GM21619 (cell line): ENCODE results near the gene RSPO3.

Experiments
- ATAC-seq: cut with Tn5 transposase; IDR thresholded peaks from one replicate; pipeline ENCODE4 v1.9.1; 2021; ENCODE audit not compliant: unreplicated experiment

Gene RSPO3

DNA sequence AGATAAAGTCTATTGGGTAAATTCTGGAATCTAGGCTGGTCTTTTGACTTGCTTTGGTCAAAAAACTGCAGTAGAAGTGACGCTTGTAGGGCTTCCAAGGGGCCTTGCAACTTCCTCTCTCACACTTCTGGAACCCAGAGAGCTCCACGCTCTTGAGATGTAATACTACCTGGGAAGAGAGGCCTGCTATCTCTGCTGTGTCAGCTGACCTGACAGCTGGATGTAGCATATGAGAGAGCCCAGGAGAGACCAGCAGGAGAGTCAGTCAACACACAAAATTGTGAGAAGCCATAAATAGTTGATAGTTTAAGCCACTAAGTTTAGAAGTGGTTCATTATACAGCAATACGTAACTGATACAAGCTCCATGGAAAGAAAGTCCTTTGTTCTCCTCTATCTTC is 7.8 kb upstream of the RSPO3 start:
- ATAC-seq: no peak

DNA sequence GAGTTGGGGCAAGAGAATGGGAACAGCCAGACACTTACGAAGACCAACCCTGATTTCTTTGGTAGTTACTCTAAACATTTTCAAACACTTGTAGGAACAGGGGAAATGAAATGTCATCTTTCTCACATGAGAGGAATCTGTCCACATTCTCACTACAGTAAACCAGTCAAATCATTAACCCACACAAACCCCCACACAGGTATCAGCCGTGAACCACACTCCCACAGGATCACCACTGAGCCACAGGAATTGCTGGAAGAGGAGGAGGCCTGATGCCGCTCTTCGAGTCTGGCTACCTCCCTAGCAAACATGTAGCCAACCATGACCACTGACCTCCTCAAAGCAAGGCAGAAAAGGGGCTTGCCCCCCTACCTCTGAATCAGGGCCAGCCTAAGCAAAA is 6.9 kb upstream of the RSPO3 start:
- ATAC-seq: no peak

DNA sequence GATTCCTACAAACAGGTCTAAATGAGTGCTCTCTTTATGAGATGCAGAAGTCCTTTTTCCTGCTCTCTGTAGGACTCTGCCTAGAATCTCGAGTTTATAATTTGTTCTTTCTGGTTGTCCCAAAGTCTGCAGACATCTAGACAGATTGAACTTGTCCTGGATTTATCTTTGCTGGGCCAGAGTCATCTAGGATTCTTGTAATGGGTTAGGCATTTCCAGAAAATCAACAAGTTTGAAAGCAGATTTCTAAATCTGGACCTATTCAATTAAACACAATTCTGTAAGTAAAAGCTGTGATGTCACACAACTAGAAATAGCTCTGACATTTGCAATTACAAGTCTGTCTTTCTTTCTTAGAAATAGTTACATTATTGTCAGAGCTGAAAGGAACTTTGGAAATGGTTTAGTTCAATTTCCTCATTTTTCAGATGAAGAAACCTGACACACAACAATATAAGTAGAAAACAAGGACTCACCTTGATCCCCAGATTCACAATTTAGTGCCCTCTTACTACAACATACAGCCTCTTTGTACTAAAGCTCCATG is 4.2 kb upstream of the RSPO3 start:
- no peak for ATAC-seq

DNA sequence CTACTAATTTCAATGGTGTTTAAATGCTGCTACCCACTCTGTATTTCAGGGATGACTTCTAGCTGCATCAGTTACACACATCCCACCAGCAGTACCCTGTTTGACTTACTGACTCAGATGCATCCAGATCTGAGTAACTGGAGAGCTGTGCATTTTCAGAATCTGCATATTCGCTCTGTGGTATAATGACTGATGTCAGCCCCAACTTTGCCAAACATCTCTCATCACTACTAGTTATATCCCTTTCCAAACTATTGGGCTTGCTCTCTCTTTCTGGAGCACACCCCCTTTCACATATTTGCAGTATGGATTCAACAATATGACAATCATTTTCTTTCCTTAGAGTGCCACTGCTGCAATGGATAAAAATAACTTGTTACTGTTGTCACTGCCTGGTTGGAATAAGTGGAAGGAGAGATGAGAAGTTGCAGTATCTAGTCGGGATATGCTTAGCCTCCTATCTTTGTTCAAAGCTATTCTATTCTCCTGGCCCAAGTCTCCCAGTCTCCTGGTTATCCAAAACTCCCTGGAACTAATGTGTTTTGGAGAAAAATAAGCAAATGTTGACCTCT is 3.3 kb upstream of the RSPO3 start:
- no peak for ATAC-seq

DNA sequence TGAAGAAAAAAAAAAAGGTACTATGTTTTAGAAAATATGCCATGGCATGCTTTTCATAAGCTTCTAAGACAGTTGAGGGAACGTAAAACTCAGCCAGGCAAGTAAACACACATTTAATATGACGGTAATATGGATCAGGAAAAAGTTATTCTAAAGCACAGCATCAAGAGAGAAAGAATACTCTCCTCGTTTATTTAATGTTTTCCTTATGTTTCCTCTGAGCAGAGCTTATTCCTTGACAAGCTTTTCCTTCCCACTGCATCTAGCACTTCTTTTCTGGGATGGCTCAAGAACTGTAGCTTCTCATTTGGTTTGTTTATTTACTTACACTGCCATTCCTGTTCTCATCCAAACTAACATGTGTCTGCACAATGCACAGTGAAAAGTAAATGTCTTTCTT is 2.7 kb upstream of the RSPO3 start:
- ATAC-seq: no peak

DNA sequence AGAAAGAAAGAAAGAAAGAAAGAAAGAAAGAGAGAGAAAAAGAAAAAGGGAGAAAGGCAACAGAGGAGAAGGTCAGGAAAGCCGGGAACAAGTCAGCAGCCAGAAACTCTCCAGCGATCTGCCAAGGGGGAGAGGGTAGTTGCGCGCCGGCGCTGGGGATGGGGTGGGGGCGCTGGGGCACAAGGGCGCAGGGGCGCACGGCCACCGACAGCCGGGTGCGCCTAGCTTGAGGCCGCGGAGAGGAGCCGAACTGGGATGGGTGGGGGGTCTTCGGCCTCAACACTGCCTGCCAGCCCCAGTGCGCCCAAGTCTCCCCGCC is 533 bp upstream of the RSPO3 start:
- no peak for ATAC-seq

DNA sequence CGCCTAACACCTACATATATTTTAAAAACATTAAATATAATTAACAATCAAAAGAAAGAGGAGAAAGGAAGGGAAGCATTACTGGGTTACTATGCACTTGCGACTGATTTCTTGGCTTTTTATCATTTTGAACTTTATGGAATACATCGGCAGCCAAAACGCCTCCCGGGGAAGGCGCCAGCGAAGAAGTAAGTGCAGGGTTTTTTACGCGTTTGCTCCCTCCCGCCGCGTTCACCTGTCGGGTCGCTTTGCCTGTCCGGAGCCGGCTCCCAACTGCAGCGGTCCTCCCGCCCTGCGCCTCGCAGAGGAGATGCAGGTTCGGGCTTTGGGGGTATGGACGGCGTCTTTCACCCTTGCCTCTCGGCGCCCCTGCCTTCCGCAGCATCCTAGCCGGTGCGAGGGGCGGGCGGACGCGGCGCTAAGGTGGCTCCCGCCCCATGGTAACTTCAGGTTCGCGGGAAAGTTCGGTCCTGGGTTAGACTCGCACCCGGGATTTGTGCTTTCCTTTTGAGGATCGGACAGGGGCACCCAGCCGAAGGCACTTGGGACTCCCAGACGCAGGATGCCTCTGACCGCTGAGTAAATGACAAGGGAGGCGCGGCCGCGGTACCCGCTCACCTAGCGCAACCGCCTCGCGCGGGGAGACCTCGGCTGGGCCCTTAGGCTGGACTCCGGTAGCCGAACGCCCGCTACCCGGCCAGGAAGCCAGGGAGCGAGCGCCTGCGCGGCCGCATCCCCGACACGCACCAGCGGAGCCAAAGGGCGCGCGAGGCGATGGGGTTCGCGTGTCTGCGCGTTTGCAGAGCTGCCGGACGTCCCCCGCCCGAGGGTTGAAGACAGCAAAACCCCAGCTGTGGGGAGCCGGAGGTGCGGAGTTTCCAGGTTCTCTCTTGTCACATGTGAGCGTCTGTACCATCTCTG is 891 bp downstream of the RSPO3 start:
- ATAC-seq: peak; percentile 43

DNA sequence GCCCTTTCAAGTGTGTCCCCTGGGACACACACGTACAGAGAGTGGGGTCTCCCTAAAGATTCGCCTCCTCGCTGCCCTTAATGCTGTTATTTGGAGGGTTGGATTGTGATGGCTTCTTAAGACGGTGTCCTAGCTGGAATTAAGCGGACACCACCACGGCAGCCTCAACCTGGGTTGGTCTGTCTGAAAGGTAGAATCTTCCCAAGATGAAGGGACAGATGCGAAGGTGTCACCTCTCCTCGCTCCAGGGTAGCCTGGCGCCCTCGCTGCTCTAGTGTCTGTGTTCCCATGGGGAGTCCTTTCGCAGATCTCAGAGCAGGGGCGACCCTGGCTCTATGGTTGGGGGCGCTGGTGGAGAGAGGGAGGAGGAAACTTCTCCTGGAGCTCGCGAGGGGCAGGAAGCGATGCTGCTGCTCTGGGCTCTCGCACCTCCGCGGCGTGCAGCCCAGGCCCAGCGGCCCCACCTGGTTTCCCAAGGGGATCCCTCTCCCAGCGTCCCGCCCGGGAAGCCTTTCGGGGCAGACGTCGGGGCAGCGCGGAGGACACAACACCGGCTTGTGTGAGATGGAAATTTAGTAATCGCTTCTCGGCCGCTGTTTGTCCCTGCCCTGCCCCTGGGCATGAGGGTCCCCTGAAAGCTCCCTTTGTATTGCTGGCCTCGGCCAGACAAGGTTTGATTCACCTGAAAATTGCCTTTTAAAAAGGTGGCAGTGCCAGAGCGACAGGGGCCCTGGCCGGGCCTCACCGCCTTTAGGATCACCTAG is 1.7 kb downstream of the RSPO3 start:
- ATAC-seq: peak; percentile 2

DNA sequence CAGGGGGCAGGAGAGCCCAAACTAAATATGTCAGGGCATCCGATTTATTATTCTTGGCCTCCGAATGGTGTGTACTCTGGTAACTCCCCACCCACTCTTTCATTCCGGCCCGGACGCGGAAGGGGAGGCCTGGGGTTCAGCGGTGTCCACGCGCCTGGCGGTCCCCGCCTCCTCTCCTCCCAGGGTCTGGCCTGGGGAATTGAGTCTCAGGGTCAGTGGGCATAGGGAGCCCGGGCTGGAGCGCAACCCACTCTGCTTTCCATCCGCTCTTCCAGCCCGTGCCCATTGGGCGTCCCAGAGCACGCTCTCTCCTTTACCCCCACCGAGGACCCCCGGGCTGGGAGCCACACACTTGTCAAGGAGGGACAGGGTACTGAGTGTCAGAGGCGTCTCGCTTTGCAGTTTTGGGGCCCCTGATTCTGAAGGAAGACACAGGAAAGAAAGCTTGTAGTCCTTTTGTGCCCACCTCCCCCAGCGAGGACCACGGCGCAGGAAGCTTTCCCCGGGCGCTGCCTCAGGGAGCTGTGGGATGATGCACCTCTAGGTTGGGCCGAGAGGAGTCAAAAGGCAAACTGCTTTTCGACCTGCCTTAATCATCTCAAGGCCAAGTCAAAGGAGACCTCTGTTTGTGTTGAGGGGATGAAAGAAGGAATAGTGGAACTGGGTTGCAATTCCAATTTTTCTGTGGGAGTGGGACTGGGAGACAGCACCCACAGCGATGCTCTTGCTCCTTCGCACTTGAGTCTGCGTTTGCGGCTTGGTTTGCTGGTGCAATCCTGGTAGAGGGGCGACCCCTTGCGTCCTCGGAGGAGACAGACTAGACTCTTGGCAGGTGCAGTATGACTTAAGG is 2.5 kb downstream of the RSPO3 start:
- peak; percentile 78 for ATAC-seq

DNA sequence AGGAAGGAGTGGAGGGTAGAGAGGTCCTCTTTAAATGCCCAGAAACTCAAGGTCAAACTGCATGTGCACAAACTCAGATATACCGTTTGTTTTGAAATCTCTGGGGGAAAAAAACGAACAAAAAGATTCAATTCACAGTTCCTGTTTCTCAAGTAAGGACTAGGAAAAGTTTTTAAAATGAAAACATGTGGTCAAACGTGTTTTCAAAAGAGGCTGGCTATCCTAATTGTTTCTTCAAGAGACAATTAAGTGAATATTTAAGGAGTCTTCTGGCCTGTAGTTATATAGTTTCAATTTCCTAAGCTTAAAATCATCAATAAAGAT is 3.1 kb downstream of the RSPO3 start:
- ATAC-seq: no peak

DNA sequence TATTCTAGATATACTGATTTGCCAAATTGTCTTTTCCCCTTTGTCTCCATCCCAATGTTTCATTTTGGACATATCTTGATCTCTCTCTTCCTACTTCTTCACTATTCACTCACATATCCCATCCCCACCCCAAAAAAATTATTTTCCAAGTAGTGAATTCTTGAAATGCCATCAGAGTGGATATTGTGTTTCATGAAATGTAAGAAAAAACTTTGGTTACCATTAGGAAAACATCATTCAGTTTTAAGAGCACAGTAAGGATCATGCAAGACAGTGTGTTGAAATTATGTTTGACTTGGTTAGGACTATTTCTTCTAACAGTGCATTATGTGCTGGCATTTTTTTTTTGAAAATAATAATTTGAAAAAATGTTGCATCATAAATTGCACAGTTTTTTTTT is 5.7 kb downstream of the RSPO3 start:
- ATAC-seq: no peak

DNA sequence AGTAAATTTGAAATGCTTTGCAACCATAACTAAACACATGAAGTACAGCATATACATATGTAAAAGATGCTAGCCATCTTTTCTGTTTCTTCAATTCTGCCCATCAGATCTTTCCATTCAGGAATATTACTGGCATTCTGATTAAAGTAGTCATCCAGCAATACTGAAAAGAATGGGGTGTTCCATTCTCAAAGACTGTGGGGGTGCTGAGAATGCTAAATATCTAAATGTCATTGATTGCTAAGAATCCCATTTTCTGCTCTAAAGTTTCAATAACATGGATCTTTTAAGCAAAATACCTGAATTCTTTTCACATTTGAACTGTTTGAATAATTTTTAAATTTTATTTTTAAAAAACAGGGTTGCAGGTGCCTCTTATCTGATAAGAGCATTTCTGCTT is 6.2 kb downstream of the RSPO3 start:
- ATAC-seq: no peak

DNA sequence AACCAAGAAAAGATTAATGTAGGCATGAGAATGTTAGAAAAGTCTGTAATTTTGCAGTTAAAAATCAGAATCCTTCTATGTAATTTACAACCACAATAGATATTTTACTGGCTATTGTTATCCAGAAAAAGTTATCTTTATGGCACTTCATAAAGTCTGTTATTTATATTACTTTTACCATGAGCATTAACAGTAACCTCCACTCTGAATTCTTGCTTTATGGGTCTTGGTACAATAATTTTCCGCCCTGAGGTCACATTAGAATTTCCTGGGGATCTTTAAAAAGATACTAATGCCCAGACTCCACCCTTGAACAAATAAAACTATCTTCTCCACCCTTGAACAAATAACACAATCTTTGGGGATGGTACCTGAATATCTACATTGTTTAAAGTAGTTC is 9.6 kb downstream of the RSPO3 start:
- ATAC-seq: no peak

DNA sequence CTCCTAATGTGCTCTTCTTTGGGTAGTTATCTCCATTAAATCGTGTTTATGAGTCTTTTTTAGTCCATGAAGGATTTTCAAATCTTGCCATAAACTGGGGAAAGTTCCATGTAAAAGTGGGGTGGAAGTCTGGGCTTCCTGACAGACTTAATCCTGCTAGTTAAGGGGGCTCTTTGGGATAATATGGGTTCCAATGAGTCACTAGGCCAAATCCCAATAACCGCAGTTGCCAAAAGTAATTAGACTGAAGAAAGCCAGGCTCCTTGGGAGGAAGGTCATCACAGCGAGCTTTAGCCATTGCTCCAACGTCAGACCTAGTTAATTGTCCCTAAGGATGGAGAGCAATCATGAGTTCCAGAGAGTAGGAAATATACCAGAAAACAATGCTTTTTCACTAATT is 10.8 kb downstream of the RSPO3 start:
- no peak for ATAC-seq

DNA sequence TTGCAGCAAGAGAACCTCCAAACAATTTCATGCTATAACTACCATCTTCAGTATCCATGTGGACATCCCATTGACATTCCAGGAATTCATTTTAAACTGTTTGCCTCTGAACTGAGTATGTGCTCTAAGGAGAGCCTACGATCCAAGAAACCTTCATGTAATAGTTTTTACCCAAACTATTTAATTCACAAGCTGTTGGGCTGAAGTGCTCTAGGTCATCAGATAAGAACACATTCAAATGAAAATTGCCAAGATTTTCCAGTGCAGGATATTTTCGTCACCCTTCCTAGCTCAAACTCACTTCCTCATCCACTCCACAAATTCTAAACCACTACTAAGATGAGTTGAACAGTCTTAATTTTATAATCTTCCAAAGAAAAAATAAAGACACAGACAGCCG is 12.8 kb downstream of the RSPO3 start:
- no peak for ATAC-seq

DNA sequence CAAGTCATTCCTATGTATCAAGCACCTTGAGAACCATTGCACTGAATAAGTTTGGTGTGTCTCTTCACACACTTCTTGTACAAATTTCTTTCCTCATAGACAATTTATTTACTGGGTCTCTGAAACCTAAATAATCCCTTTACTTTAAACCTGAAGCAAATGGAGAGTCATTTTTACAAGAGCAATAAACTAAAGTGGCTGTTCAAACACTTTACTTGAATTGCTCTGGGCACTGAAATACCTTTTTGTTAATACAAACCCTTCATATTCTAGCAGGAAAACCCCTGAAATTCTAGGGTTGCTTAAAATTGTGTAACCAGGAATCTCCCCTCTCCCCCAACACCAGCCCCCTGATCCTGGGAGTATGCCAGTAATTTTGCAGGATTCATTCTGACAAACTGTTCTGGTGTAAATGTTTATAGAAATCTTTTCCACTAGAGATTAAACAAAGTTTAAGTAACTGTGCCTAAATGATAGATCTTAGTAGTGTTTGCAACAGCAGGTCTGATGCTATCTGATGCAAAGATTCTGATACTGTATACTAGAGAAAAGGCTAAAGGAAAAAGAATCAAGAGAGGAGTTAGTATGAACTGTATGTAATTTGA is 13.4 kb downstream of the RSPO3 start:
- no peak for ATAC-seq

DNA sequence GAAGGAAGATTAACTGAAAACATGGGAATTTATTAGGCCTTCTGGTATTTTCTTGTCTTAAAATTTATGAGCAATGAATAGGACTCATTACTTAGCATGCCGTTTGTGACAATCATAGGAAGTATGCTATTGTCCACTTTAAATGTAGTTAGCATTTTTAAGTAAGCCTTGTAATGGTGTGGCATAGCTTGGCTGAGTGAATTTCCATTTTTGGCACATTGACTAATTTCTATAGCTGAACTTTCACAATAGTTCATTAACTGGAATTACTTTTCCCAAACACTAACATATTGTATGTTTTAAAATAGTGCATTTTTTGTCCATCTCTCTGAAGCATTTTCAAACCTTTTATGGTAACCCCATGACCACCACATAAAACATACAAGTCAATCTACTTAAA is 15.7 kb downstream of the RSPO3 start:
- ATAC-seq: no peak

DNA sequence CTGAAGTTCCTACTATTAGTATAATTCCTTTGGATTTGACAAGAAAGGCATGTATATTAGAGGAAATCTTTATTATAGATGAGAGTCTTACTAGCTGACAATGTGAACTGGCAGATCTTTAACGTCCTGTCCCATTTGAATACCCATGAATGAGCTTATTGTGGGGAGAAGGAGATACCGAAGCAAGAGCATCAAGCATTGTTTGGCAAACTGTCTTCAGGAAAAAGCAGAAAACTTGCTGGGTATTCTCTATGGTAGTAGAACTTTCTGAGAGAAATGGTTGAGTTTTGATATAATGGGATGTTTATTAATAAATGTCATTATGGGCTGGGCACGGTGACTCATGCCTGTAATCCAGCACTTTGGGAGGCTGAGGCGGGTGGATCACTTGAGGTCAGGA is 18.3 kb downstream of the RSPO3 start:
- ATAC-seq: no peak

DNA sequence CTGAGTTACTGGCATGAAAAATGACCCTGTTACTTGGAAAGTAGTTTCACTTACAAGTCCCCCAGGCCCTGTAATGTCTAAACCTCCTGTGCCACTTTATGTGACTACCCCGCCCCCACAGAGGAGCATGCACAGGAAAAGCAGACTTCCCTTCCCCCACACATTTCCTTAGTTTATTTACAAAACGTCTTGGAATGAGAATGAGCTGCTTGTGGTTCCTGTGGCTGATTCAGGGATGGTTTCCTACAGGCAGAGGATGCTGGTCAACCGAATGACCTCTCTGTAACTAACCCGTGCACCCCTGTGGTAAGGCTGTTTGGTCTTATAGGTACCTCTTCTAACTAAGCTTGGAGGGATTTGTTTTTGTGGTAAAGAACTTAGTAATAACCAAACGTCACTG is 28.5 kb downstream of the RSPO3 start:
- no peak for ATAC-seq

DNA sequence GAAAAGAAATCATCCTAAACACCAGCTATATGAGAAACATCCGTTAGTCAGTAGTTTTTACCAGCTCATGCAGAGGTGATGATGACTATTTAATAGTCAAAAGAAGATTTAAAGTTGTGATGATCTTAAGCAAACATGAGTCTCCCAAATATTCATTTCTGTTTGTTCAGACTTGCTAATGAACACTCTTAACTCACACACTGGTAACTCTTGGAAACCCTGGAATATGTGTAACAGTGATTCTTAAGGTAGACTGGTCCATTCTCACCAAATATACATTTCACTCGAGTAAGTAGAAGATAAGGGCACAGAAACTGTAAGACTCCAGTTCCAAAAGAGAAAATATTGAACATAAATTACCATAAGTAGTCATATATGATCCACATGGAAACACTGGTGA is 29.1 kb downstream of the RSPO3 start:
- no peak for ATAC-seq

DNA sequence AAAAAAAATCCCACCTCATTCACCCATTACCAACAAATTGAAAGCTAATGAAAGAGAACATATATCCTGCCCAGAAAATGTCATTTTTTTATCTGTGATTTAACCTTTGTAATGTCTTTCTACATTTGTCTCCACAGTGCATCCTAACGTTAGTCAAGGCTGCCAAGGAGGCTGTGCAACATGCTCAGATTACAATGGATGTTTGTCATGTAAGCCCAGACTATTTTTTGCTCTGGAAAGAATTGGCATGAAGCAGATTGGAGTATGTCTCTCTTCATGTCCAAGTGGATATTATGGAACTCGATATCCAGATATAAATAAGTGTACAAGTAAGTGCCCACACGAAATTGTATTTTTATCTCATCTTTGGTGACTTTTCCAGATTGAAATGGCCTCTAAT is 30.0 kb downstream of the RSPO3 start:
- no peak for ATAC-seq
